GM12878 (cell line): ENCODE measurements around the gene PDGFC. TPM values are rescaled to one million over a fixed set of nuclear protein-coding genes. Genes with fewer than 3 reads are reported as not detected.

ENCODE experiments used
- ATAC-seq: fragments of 200-7000 bp; cut with Tn5 transposase; 3 replicates; pipeline ENCODE4 v1.9.1; 2020; ENCODE audit warnings: mild to moderate bottlenecking, moderate library complexity
- BruUV-seq: library from RNA; stranded (reverse); fragments of 400-500 nt; replicated peaks from 2 replicates; lab custom pipeline; 2021; lab: Mats Ljungman, UMichigan
- CTCF ChIA-PET: fragments of 300-600 bp; sonication (Branson Sonifier 250); formaldehyde crosslinking; extraction: SDS; loops from one replicate; lab custom pipeline; 2021; ENCODE audit warnings: inconsistent platforms; lab: Yijun Ruan, JAX
- POLR2A ChIA-PET: fragments of 350-600 bp; formaldehyde crosslinking; extraction: SDS; loops from one replicate; lab custom pipeline; 2021; ENCODE audit warnings: inconsistent platforms; lab: Charles Lee
- RAD21 ChIA-PET: fragments of 300-600 bp; sonication (Branson Sonifier 250); formaldehyde crosslinking; loops from one replicate; lab custom pipeline; 2023; ENCODE audit warnings: antibody characterized with exemption; ENCODE audit not compliant: unreplicated experiment; lab: Charles Lee
- SMC1A ChIA-PET: fragments of 300-600 bp; sonication (Branson Sonifier 250); formaldehyde crosslinking; loops from one replicate; lab custom pipeline; 2023; ENCODE audit not compliant: unreplicated experiment, uncharacterized antibody; lab: Charles Lee
- DNase-seq: peaks from one replicate; pipeline ENCODE4 v3.0.0-alpha.2; 2011; ENCODE audit warnings: low read depth, low spot score
- FAIRE-seq: peaks from 3 replicates; lab custom pipeline; 2011; peaks lifted over from hg19 to GRCh38; lab: Jason Lieb, UNC
- H2AFZ ChIP-seq: 2 replicates; pipeline ENCODE4 v1.6.0; 2011; ENCODE audit warnings: low read depth, low read length, control low read depth; ENCODE audit not compliant: control insufficient read depth
- H3K27ac ChIP-seq: 2 replicates; pipeline ENCODE4 v1.5.1; 2011; ENCODE audit warnings: control low read depth; ENCODE audit not compliant: control insufficient read depth, insufficient read depth
- H3K27me3 ChIP-seq, 2 experiments: replicated peaks in 1 of 2; 2 replicates each; pipeline versions ENCODE4 v1.6.0 to v1.6.1; 2011; ENCODE audit warnings: low read length in 1 of 2; ENCODE audit not compliant: control insufficient read depth in 2 of 2, insufficient read depth in 2 of 2
- H3K36me3 ChIP-seq, 2 experiments: 2 replicates each; pipeline ENCODE4 v1.5.1; 2011; ENCODE audit warnings: low read length in 1 of 2; ENCODE audit not compliant: control insufficient read depth in 2 of 2, insufficient read depth in 2 of 2
- H3K4me1 ChIP-seq: 2 replicates; pipeline ENCODE4 v1.6.1; 2011; ENCODE audit warnings: mild to moderate bottlenecking, low read length, moderate library complexity, mixed read lengths; ENCODE audit not compliant: control insufficient read depth, insufficient read depth
- H3K4me2 ChIP-seq: 2 replicates; pipeline ENCODE4 v1.6.0; 2011; ENCODE audit warnings: control low read depth; ENCODE audit not compliant: control insufficient read depth, insufficient read depth
- H3K4me3 ChIP-seq: fragments of 200-600 bp; sonication (generic); 2 replicates; pipeline ENCODE4 v1.5.1; 2016
- H3K79me2 ChIP-seq: 2 replicates; pipeline ENCODE4 v1.6.0; 2011; ENCODE audit warnings: low read length; ENCODE audit not compliant: control insufficient read depth, insufficient read depth
- H3K9ac ChIP-seq: 2 replicates; pipeline ENCODE4 v1.8.0; 2011; ENCODE audit warnings: low read length, control low read depth, mixed read lengths; ENCODE audit not compliant: control insufficient read depth, insufficient read depth
- H3K9me3 ChIP-seq: replicated peaks from 3 replicates; pipeline ENCODE4 v1.5.1; 2011; ENCODE audit warnings: mild to moderate bottlenecking, low read length; ENCODE audit not compliant: control insufficient read depth, insufficient read depth
- H4K20me1 ChIP-seq: 2 replicates; pipeline ENCODE4 v1.6.0; 2011; ENCODE audit not compliant: control insufficient read depth, insufficient read depth
- EP300 ChIP-seq, 2 experiments: fragments of 150-350 bp in 1 of 2; IDR thresholded peaks; 2 replicates each; pipeline ENCODE4 v1.6.1; 2011 to 2012; ENCODE audit warnings: low read depth in 2 of 2, low read length in 2 of 2, borderline replicate concordance in 1 of 2, improper control_type of control experiment in 1 of 2, inconsistent platforms in 1 of 2; ENCODE audit not compliant: control insufficient read depth in 1 of 2
- ESRRA ChIP-seq: IDR thresholded peaks from 2 replicates; pipeline ENCODE4 v1.6.1; 2012; ENCODE audit warnings: mild to moderate bottlenecking, low read length, improper control_type of control experiment
- ETV6 ChIP-seq, 2 experiments: fragments of 450-650 bp in 1 of 2; IDR thresholded peaks in 1 of 2; conservative IDR thresholded peaks in 1 of 2; 2 replicates each; pipeline ENCODE4 v1.6.1; 2014; ENCODE audit warnings: antibody characterized with exemption in 1 of 2, borderline replicate concordance in 1 of 2, low read depth in 1 of 2, mild to moderate bottlenecking in 1 of 2, moderate library complexity in 1 of 2
- HDGF ChIP-seq: fragments of 450-650 bp; IDR thresholded peaks from 2 replicates; pipeline ENCODE4 v1.6.1; 2016; ENCODE audit warnings: antibody characterized with exemption
- IKZF2 ChIP-seq, 2 experiments: fragments of 450-650 bp; IDR thresholded peaks; 2 replicates each; pipeline ENCODE4 v1.6.1; 2017; ENCODE audit warnings: mild to moderate bottlenecking in 2 of 2, moderate library complexity in 2 of 2
- SPI1 ChIP-seq: IDR thresholded peaks from 2 replicates; pipeline ENCODE4 v1.6.1; 2011; ENCODE audit warnings: low read depth, mild to moderate bottlenecking, low read length, moderate library complexity, borderline replicate concordance; ENCODE audit not compliant: insufficient read depth
- SREBF1 ChIP-seq: IDR thresholded peaks from 2 replicates; pipeline ENCODE4 v1.6.1; 2012; ENCODE audit warnings: mild to moderate bottlenecking, low read length
- SRF ChIP-seq, 2 experiments: IDR thresholded peaks; 2 replicates each; pipeline ENCODE4 v1.6.1; 2011; ENCODE audit warnings: low read depth in 2 of 2, low read length in 2 of 2, mild to moderate bottlenecking in 1 of 2, moderate library complexity in 1 of 2
- TCF3 ChIP-seq: IDR thresholded peaks from 2 replicates; pipeline ENCODE4 v1.6.1; 2012; ENCODE audit warnings: low read depth, mild to moderate bottlenecking, low read length, borderline replicate concordance; ENCODE audit not compliant: insufficient read depth
- ZNF274 ChIP-seq: IDR thresholded peaks from one replicate; pipeline ENCODE4 v1.8.0; 2011; ENCODE audit not compliant: insufficient read length, insufficient read depth
- WGBS: methylation state at CpG from one replicate; pipeline ENCODE4 v1.1.6; 2016; ENCODE audit warnings: low lambda C conversion rate; ENCODE audit not compliant: insufficient replicate concordance, insufficient coverage; ENCODE audit errors: missing lambda C conversion rate; 5-methylcytosine and 5-hydroxymethylcytosine counted together
- in situ Hi-C: fragments of 300-500 bp; cut with MboI; formaldehyde crosslinking; loops from 9 replicates; pipeline ENCODE4 v1.14.3; 2018; ENCODE audit warnings: mixed read lengths
- intact Hi-C: fragments of 100-400 bp; cut with micrococcal nuclease; formaldehyde crosslinking; loops from one replicate; pipeline ENCODE4 v1.14.2; 2022; ENCODE audit not compliant: unreplicated experiment
- polyA plus RNA-seq, 11 experiments: library from polyadenylated mRNA; depleted of rRNA in 4 of 11; unstranded in 6 of 11; stranded (reverse) in 5 of 11; fragments of >200 nt; fragmentation: Nextera tagmentation in 4 of 11; fragmentation: Illumina TruSeq in 1 of 11; extraction: Ambion mirVana in 4 of 11; extraction: Trizol in 1 of 11; gene quantifications; 1 replicate in 1 of 11; 2 replicates in 10 of 11; pipeline versions ENCODE4 v1.2.1 to v1.2.3, GENCODE V29; 2011 to 2016; ENCODE audit warnings: inconsistent platforms in 2 of 11, missing spikeins in 2 of 11, low read depth in 1 of 11
- total RNA-seq, 4 experiments: library from RNA; depleted of rRNA in 3 of 4; stranded (reverse); fragments of >200 nt in 3 of 4; fragmentation: Illumina TruSeq in 1 of 4; extraction: Trizol in 1 of 4; gene quantifications; 2 replicates each; pipeline versions ENCODE4 v1.2.1 to v1.2.3, GENCODE V29; 2013 to 2021
- TF ChIP-seq, protein P1 (sequence below): fragments of 450-650 bp; formaldehyde crosslinking; IDR thresholded peaks from 2 replicates; pipeline ENCODE4 v1.5.0; 2022; ENCODE audit warnings: mild to moderate bottlenecking, missing genetic modification characterization

PDGFC gene
- total and polyA plus RNA-seq, 10 of the 15 experiments (the other 5 are each of a cell fraction or from before 2014, with no cell fraction given): 0.02 to 0.18 TPM; not detected in 8

DNA sequence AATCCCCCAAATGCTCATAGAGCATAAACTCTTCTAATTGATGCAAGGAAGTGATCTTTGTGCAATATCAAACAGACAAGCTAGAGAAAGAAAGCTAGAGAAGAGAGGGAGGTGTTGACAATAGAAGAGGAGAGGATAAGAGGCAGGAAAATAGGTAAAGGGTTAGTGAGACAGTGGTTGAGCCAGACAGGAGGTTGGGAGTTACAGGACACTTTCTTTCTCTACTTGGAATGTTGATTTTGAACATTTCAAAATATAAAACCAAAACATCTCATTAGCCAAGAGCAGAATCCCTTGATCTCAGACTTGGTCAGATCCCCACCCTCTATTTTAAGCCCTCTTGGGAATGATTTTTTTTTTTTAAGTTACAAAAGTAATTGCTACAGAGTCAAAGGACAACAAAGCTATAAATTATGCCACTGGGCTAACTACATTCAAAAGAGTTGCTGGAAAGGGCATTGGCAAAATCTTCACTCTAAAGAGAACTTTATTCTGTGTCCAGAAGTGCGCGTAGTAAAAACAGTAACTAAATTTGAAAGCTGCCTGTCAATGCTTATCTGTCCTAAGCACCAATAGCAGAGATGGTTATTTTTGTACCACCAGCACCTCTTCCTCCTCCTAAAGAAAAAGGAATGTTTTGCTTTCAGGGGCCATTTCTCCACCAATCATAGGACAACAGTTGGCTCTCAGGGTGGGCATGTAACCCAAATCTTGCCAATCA is 133.8 kb downstream of the PDGFC start:
- Histone ChIP-seq H3K79me2 (no peaks in the 10 kb centered on the region), H3K4me3 (no peak overlapping the region), H3K9ac (no peak overlapping the region), H2AFZ (no peak overlapping the region), H3K4me1 (no peaks in the 10 kb centered on the region), H4K20me1 (no peaks in the 10 kb centered on the region), H3K27ac (no peak overlapping the region), H3K9me3 (no peaks in the 10 kb centered on the region), H3K4me2 (no peak overlapping the region), H3K27me3 (no peaks in the 10 kb centered on the region), H3K36me3 (no peaks in the 10 kb centered on the region)
- intact Hi-C loops (no loop called here), in situ Hi-C loops (no loop called here)
- ChIA-PET RAD21 (no interaction called here), POLR2A (no interaction called here), CTCF (no interaction called here), SMC1A (no interaction called here)
- WGBS: 100% methylated on average over 2 of the region's 2 CpGs
- no peak for ATAC-seq
- no peak for FAIRE-seq
- no peak for TF ChIP-seq HDGF
- TF ChIP-seq ESRRA: no peak
- no peak for TF ChIP-seq SPI1
- no peak for TF ChIP-seq SRF (IDR thresholded peaks at IDR 0.05; ENCODE audit: low read depth in 2 of 2, low read length in 2 of 2)
- no peak for TF ChIP-seq EP300 (IDR thresholded peaks at IDR 0.05; ENCODE audit: borderline replicate concordance in 1 of 2, control insufficient read depth in 1 of 2, low read depth in 2 of 2, low read length in 2 of 2)
- TF ChIP-seq, protein P1, sequence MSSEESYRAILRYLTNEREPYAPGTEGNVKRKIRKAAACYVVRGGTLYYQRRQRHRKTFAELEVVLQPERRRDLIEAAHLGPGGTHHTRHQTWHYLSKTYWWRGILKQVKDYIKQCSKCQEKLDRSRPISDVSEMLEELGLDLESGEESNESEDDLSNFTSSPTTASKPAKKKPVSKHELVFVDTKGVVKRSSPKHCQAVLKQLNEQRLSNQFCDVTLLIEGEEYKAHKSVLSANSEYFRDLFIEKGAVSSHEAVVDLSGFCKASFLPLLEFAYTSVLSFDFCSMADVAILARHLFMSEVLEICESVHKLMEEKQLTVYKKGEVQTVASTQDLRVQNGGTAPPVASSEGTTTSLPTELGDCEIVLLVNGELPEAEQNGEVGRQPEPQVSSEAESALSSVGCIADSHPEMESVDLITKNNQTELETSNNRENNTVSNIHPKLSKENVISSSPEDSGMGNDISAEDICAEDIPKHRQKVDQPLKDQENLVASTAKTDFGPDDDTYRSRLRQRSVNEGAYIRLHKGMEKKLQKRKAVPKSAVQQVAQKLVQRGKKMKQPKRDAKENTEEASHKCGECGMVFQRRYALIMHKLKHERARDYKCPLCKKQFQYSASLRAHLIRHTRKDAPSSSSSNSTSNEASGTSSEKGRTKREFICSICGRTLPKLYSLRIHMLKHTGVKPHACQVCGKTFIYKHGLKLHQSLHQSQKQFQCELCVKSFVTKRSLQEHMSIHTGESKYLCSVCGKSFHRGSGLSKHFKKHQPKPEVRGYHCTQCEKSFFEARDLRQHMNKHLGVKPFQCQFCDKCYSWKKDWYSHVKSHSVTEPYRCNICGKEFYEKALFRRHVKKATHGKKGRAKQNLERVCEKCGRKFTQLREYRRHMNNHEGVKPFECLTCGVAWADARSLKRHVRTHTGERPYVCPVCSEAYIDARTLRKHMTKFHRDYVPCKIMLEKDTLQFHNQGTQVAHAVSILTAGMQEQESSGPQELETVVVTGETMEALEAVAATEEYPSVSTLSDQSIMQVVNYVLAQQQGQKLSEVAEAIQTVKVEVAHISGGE (CRISPR knock-in tag): no peak
- no peak for TF ChIP-seq ZNF274
- no peak for TF ChIP-seq TCF3
- TF ChIP-seq SREBF1: no peak
- no peak for TF ChIP-seq ETV6 (conservative IDR thresholded peaks at IDR 0.05 in 1 of 2, IDR thresholded peaks at IDR 0.05 in 1 of 2; ENCODE audit: borderline replicate concordance in 1 of 2, low read depth in 1 of 2)
- no peak for TF ChIP-seq IKZF2 (IDR thresholded peaks at IDR 0.05)
- DNase-seq: no peak
- no TSS peak for BruUV-seq
